Duodenal mucosa (tissue), 2 donors: ENCODE data around the gene PROCA1.

Experiments used
- H3K27ac ChIP-seq: one replicate; pipeline ENCODE4 v1.7.0; 2013; ENCODE audit warnings: low read depth, low read length
- H3K27me3 ChIP-seq, 2 donors: one replicate each; pipeline ENCODE4 v1.7.0; 2013; ENCODE audit warnings: low read length in 2 of 2, control low read depth in 1 of 2; ENCODE audit not compliant: insufficient read depth in 2 of 2, control insufficient read depth in 1 of 2
- H3K36me3 ChIP-seq, 2 donors: one replicate each; pipeline ENCODE4 v1.7.0; 2013; ENCODE audit warnings: low read length in 2 of 2, control low read depth in 1 of 2; ENCODE audit not compliant: insufficient read depth in 2 of 2, control insufficient read depth in 1 of 2
- H3K4me1 ChIP-seq, 2 donors: one replicate each; pipeline ENCODE4 v1.7.0; 2013; ENCODE audit warnings: low read length in 2 of 2, control low read depth in 1 of 2; ENCODE audit not compliant: insufficient read depth in 2 of 2, control insufficient read depth in 1 of 2
- H3K4me3 ChIP-seq, 2 donors: one replicate each; pipeline ENCODE4 v1.7.0; 2013; ENCODE audit warnings: low read length in 2 of 2, low read depth in 1 of 2
- H3K9ac ChIP-seq, 2 donors: one replicate each; pipeline ENCODE4 v1.7.0; 2013; ENCODE audit warnings: low read length in 2 of 2, low read depth in 1 of 2
- H3K9me3 ChIP-seq, 2 donors: one replicate each; pipeline ENCODE4 v1.7.0; 2013; ENCODE audit warnings: low read length in 2 of 2, control low read depth in 1 of 2; ENCODE audit not compliant: control insufficient read depth in 1 of 2

The PROCA1 gene

GRCh38 chr17:28749516-28750177 is 38.0 kb upstream of the PROCA1 start:
- Histone ChIP-seq H3K27me3 (no peaks in the 10 kb centered on the region), H3K9me3 (no peaks in the 10 kb centered on the region), H3K4me3 (no peak overlapping the region), H3K4me1 (peaks cover 41 to 55% of the 10 kb centered on the region in 2 donors), H3K36me3 (peaks cover 20 to 38% of the 10 kb centered on the region in 2 donors), H3K27ac (no peak overlapping the region), H3K9ac (peak overlapping the region in 1 of 2 donors; percentile 51)

DNA sequence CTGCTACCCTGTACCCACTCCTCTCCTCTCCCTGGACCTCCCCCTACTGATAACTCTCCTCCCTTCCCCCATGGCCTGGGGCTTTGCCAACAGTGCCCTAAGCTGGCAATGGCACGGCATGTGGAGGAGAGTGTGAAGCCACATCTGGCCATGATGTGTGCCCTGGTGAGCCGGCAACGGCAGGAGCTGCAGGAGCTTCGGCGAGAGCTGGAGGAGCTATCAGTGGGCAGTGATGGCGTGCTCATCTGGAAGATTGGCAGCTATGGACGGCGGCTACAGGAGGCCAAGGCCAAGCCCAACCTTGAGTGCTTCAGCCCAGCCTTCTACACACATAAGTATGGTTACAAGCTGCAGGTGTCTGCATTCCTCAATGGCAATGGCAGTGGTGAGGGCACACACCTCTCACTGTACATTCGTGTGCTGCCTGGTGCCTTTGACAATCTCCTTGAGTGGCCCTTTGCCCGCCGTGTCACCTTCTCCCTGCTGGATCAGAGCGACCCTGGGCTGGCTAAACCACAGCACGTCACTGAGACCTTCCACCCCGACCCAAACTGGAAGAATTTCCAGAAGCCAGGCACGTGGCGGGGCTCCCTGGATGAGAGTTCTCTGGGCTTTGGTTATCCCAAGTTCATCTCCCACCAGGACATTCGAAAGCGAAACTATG is 37.3 kb upstream of the PROCA1 start:
- Histone ChIP-seq H3K9ac (peak overlapping the region in 1 of 2 donors; percentile 8), H3K36me3 (peaks cover 20 to 38% of the 10 kb centered on the region in 2 donors), H3K4me3 (no peak overlapping the region), H3K4me1 (peaks cover 44 to 55% of the 10 kb centered on the region in 2 donors), H3K9me3 (no peaks in the 10 kb centered on the region), H3K27me3 (no peaks in the 10 kb centered on the region), H3K27ac (peak overlapping the region; percentile 46)

DNA sequence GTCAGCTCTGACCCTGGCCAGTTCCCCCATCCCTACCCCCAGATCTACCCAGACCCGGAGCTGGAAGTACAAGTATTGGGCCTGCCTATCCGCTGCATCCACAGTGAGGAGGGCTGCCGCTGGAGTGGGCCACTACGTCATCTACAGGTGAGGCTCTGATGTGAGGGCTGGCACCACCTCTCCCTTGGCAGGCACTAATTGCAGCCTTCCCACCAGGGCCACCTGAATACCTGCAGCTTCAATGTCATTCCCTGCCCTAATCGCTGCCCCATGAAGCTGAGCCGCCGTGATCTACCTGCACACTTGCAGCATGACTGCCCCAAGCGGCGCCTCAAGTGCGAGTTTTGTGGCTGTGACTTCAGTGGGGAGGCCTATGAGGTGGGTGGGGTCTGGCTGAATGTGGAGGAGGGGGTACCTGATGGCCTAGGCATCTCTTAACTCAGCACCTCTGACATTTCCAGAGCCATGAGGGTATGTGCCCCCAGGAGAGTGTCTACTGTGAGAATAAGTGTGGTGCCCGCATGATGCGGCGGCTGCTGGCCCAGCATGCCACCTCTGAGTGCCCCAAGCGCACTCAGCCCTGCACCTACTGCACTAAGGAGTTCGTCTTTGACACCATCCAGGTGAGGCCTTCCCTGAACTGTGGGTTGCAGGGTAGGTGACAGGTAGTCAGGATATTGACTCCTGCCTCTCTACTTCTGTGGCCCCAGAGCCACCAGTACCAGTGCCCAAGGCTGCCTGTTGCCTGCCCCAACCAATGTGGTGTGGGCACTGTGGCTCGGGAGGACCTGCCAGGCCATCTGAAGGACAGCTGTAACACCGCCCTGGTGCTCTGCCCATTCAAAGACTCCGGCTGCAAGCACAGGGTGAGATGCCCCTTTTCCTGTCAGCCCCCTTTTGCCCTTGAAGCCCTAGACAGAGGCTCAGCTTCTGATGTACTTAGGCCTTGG is 36.4 kb upstream of the PROCA1 start:
- peaks cover 20 to 38% of the 10 kb centered on the region in 2 donors for H3K36me3 ChIP-seq
- peak overlapping the region; percentile 59 to 99 for H3K4me3 ChIP-seq

GRCh38 chr17:28747051-28747691 is 35.5 kb upstream of the PROCA1 start:
- peak overlapping the region; percentile 95 to 99 for H3K9ac ChIP-seq
- peak overlapping the region; percentile 99 for H3K27ac ChIP-seq
- peak overlapping the region; percentile 59 to 99 for H3K4me3 ChIP-seq

More for the DNA sequence above, 36.4 kb upstream of the PROCA1 start:
- Histone ChIP-seq H3K4me1 (peaks cover 44 to 55% of the 10 kb centered on the region in 2 donors), H3K9ac (peak overlapping the region; percentile 95 to 99), H3K27me3 (no peaks in the 10 kb centered on the region), H3K27ac (peak overlapping the region; percentile 99), H3K9me3 (no peaks in the 10 kb centered on the region)

GRCh38 chr17:28746611-28747050 is 34.9 kb upstream of the PROCA1 start:
- no peaks in the 10 kb centered on the region for H3K9me3 ChIP-seq
- H3K36me3 ChIP-seq: peaks cover 19 to 38% of the 10 kb centered on the region in 2 donors
- peak overlapping the region; percentile 95 to 99 for H3K9ac ChIP-seq
- no peaks in the 10 kb centered on the region for H3K27me3 ChIP-seq
- H3K27ac ChIP-seq: peak overlapping the region; percentile 99
- H3K4me1 ChIP-seq: peaks cover 52 to 64% of the 10 kb centered on the region in 2 donors
- H3K4me3 ChIP-seq: peak overlapping the region; percentile 86 to 99

More at GRCh38 chr17:28747051-28747691, 35.5 kb upstream of the PROCA1 start:
- Histone ChIP-seq H3K4me1 (peaks cover 48 to 59% of the 10 kb centered on the region in 2 donors), H3K36me3 (peaks cover 20 to 38% of the 10 kb centered on the region in 2 donors), H3K27me3 (no peaks in the 10 kb centered on the region), H3K9me3 (no peaks in the 10 kb centered on the region)

DNA sequence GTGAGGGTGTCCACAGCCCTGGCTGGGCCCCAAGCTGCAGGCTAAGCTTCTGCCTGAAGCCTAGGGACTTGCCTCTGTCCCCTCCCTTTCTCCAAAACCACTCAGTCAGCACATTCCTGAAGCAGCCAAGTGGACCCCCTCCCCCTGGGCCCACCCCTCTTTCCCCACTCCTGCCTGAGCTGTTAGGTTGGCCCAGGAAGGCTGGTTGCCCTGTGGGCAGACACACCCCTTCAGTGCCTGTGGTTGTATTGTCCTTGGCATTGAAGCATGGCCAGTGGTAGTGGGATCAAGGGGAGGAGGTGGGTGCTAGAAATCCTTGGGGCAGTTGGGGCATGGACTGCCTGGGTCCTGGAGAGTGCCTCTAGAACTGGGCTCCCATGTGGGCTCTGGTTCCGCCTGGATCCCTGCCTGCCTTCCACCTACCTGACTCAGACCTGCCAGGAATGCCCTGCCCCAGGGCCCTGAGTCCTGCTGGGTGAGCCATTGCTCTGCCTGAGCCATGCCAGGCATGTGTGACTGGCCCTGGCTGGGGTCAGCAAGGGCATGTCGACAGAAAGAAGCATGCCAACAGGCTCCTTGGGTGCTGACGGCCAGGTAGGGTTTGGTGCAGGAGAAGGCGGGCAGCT is 34.2 kb upstream of the PROCA1 start:
- Histone ChIP-seq H3K4me3 (peak overlapping the region; percentile 86 to 99), H3K27me3 (no peaks in the 10 kb centered on the region), H3K36me3 (peaks cover 15 to 35% of the 10 kb centered on the region in 2 donors), H3K27ac (peak overlapping the region; percentile 99), H3K9ac (peak overlapping the region; percentile 95 to 99), H3K4me1 (peaks cover 59 to 70% of the 10 kb centered on the region in 2 donors), H3K9me3 (no peaks in the 10 kb centered on the region)

- Histone ChIP-seq H3K4me1 (peaks cover 57 to 66% of the 10 kb centered on the region in 2 donors), H3K36me3 (peaks cover 15 to 29% of the 10 kb centered on the region in 2 donors), H3K9ac (peak overlapping the region; percentile 95 to 99), H3K4me3 (peak overlapping the region; percentile 86 to 99), H3K27me3 (no peaks in the 10 kb centered on the region), H3K27ac (peak overlapping the region; percentile 99), H3K9me3 (no peaks in the 10 kb centered on the region)
Measured at GRCh38 chr17:28744972-28745785, 33.5 kb upstream of the PROCA1 start.

- Histone ChIP-seq H3K27ac (peak overlapping the region; percentile 99), H3K9me3 (no peaks in the 10 kb centered on the region), H3K27me3 (no peaks in the 10 kb centered on the region), H3K36me3 (peaks cover 15 to 25% of the 10 kb centered on the region in 2 donors), H3K9ac (peak overlapping the region; percentile 95 to 99), H3K4me3 (peak overlapping the region; percentile 86 to 99), H3K4me1 (peaks cover 57 to 59% of the 10 kb centered on the region in 2 donors)
Measured at GRCh38 chr17:28744104-28744971, 32.6 kb upstream of the PROCA1 start.
